Astrocyte (in vitro differentiated cells and primary cell): ENCODE measurements around the gene SETDB2. TPM values are rescaled to one million over a fixed set of nuclear protein-coding genes. Genes with fewer than 3 reads are reported as not detected.
A peak's percentile ranks its signal among the peaks of the same experiment; 100 is the strongest.

Experiments used
- DNase-seq: peaks from one replicate; pipeline ENCODE4 v3.0.0-alpha.2; 2010; ENCODE audit warnings: low read depth
- FAIRE-seq: peaks from 2 replicates; lab custom pipeline; 2011; peaks lifted over from hg19 to GRCh38; lab: Jason Lieb, UNC
- H2AFZ ChIP-seq: 2 replicates; pipeline ENCODE4 v1.6.0; 2012; ENCODE audit warnings: low read depth, low read length, inconsistent platforms
- H3K27ac ChIP-seq: 2 replicates; pipeline ENCODE4 v1.5.1; 2011; ENCODE audit warnings: low read depth, low read length, inconsistent platforms
- H3K27me3 ChIP-seq: 2 replicates; pipeline ENCODE4 v1.6.0; 2011; ENCODE audit warnings: low read length, inconsistent platforms; ENCODE audit not compliant: insufficient read depth
- H3K36me3 ChIP-seq: 2 replicates; pipeline ENCODE4 v1.5.1; 2011; ENCODE audit warnings: low read length, inconsistent platforms; ENCODE audit not compliant: insufficient read depth
- H3K4me1 ChIP-seq: 2 replicates; pipeline ENCODE4 v1.5.1; 2011; ENCODE audit warnings: low read length, inconsistent platforms; ENCODE audit not compliant: insufficient read depth
- H3K4me2 ChIP-seq: 2 replicates; pipeline ENCODE4 v1.6.0; 2012; ENCODE audit warnings: low read length, inconsistent platforms
- H3K4me3 ChIP-seq: 2 replicates; pipeline ENCODE4 v1.5.1; 2011; ENCODE audit warnings: low read depth, mild to moderate bottlenecking, low read length, inconsistent platforms; ENCODE audit not compliant: insufficient read depth
- H3K79me2 ChIP-seq: 2 replicates; pipeline ENCODE4 v1.6.0; 2012; ENCODE audit warnings: mild to moderate bottlenecking, low read length, inconsistent platforms; ENCODE audit not compliant: insufficient read depth
- H3K9ac ChIP-seq: 2 replicates; pipeline ENCODE4 v1.6.0; 2012; ENCODE audit warnings: mild to moderate bottlenecking, low read length, inconsistent platforms
- H3K9me3 ChIP-seq: 2 replicates; pipeline ENCODE4 v1.5.1; 2012; ENCODE audit warnings: low read depth, mild to moderate bottlenecking, low read length, inconsistent platforms; ENCODE audit not compliant: insufficient read depth
- H4K20me1 ChIP-seq: 2 replicates; pipeline ENCODE4 v1.6.0; 2012; ENCODE audit warnings: low read length, inconsistent platforms; ENCODE audit not compliant: insufficient read depth
- H3K27ac Mint-ChIP-seq: one replicate; pipeline ENCODE4 v1.8.0; 2021; ENCODE audit warnings: mild to moderate bottlenecking, mixed read lengths; ENCODE audit not compliant: unreplicated experiment
- H3K27me3 Mint-ChIP-seq: one replicate; pipeline ENCODE4 v1.8.0; 2021; ENCODE audit warnings: low read depth, mixed read lengths; ENCODE audit not compliant: unreplicated experiment
- H3K36me3 Mint-ChIP-seq: one replicate; pipeline ENCODE4 v1.8.0; 2021; ENCODE audit warnings: low read depth, mixed read lengths; ENCODE audit not compliant: unreplicated experiment
- H3K4me1 Mint-ChIP-seq: one replicate; pipeline ENCODE4 v1.8.0; 2021; ENCODE audit warnings: low read depth, mixed read lengths; ENCODE audit not compliant: unreplicated experiment
- H3K4me3 Mint-ChIP-seq: one replicate; pipeline ENCODE4 v1.8.0; 2021; ENCODE audit warnings: mild to moderate bottlenecking, moderate library complexity, mixed read lengths; ENCODE audit not compliant: unreplicated experiment
- H3K9me3 Mint-ChIP-seq: one replicate; pipeline ENCODE4 v1.8.0; 2021; ENCODE audit warnings: mild to moderate bottlenecking, mixed read lengths; ENCODE audit not compliant: unreplicated experiment
- EZH2 ChIP-seq: IDR thresholded peaks from 2 replicates; pipeline ENCODE4 v1.6.1; 2012; ENCODE audit warnings: mild to moderate bottlenecking, low read length, inconsistent platforms; ENCODE audit not compliant: insufficient read depth
- total RNA-seq: library from RNA; stranded (reverse); gene quantifications from 2 replicates; pipeline ENCODE4 v1.2.1, GENCODE V29; 2021
- TF ChIP-seq, protein P1 (sequence below): IDR thresholded peaks from 2 replicates; pipeline ENCODE4 v1.5.1; 2011; ENCODE audit warnings: low read depth, mild to moderate bottlenecking, inconsistent platforms, low read length, moderate library complexity; ENCODE audit not compliant: insufficient read depth

Gene SETDB2
- total RNA-seq, 1 donor from 2014 or later: 5.8 TPM

DNA sequence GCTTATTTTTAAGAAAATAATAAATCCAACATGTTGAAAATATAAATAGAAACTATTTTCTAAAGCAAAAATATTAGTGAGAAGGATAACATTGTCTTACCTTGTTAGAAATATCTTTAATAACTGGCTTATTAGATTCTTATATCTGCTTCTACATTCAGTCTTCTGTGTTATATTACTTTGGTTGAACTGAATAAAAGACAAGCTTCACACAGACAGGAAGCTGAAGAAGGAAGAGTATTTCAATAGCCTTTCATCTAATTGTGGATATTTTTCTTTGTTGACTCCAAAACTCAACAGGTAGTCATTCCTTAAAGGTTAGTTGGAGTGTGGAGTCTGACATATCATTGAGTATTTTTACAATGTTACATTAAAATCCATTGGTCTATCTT, 10.9 kb downstream of the SETDB2 start:
- H3K4me1 Mint-ChIP-seq: peaks cover 4% of the 10 kb centered on the region
- FAIRE-seq: no peak

DNA sequence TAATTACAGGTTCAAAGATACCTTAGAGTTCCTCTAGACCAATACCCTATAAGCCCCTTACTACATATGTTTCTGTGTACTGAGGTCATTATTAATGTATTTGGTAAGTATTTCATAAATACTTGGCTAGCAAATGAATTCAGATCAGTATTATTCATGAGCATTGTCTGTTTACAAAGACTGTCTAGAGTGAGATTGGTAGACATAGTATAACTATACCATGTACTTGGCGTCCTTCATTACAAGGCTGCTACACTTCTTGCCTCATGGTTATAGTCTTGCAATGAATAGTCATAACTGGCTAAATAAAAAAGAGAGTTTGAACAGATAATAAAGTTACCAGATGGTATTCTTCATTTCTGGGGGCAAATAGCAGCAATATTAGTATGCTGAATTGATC, 12.1 kb downstream of the SETDB2 start:
- Histone ChIP-seq H3K4me2 (no peak overlapping the region), H3K79me2 (no peaks in the 10 kb centered on the region), H3K9me3 (no peaks in the 10 kb centered on the region), H3K27me3 (no peaks in the 10 kb centered on the region), H3K4me3 (no peak overlapping the region), H3K9ac (no peak overlapping the region), H3K4me1 (no peaks in the 10 kb centered on the region), H2AFZ (no peak overlapping the region), H3K36me3 (no peaks in the 10 kb centered on the region), H4K20me1 (no peaks in the 10 kb centered on the region), H3K27ac (no peak overlapping the region)
- peaks cover 3% of the 10 kb centered on the region for H3K36me3 Mint-ChIP-seq
- FAIRE-seq (no peak), DNase-seq (no peak)
- TF ChIP-seq EZH2: no peak
- TF ChIP-seq, protein P1, sequence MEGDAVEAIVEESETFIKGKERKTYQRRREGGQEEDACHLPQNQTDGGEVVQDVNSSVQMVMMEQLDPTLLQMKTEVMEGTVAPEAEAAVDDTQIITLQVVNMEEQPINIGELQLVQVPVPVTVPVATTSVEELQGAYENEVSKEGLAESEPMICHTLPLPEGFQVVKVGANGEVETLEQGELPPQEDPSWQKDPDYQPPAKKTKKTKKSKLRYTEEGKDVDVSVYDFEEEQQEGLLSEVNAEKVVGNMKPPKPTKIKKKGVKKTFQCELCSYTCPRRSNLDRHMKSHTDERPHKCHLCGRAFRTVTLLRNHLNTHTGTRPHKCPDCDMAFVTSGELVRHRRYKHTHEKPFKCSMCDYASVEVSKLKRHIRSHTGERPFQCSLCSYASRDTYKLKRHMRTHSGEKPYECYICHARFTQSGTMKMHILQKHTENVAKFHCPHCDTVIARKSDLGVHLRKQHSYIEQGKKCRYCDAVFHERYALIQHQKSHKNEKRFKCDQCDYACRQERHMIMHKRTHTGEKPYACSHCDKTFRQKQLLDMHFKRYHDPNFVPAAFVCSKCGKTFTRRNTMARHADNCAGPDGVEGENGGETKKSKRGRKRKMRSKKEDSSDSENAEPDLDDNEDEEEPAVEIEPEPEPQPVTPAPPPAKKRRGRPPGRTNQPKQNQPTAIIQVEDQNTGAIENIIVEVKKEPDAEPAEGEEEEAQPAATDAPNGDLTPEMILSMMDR: no peak
- H3K4me3 Mint-ChIP-seq: no peak overlapping the region
- no peaks in the 10 kb centered on the region for H3K9me3 Mint-ChIP-seq
- H3K27me3 Mint-ChIP-seq: no peaks in the 10 kb centered on the region
- peaks cover 4% of the 10 kb centered on the region for H3K4me1 Mint-ChIP-seq
- H3K27ac Mint-ChIP-seq: no peak overlapping the region

More for the DNA sequence above, 10.9 kb downstream of the SETDB2 start:
- no peaks in the 10 kb centered on the region for H3K4me1 ChIP-seq
- H3K4me3 Mint-ChIP-seq: no peak overlapping the region
- TF ChIP-seq, protein P1: no peak
- H3K4me2 ChIP-seq: no peak overlapping the region
- no peaks in the 10 kb centered on the region for H3K27me3 ChIP-seq
- H3K36me3 Mint-ChIP-seq: peaks cover 2% of the 10 kb centered on the region
- no peak overlapping the region for H3K4me3 ChIP-seq
- H3K36me3 ChIP-seq: no peaks in the 10 kb centered on the region
- no peak for DNase-seq
- no peaks in the 10 kb centered on the region for H3K27me3 Mint-ChIP-seq
- no peak overlapping the region for H3K9ac ChIP-seq
- no peaks in the 10 kb centered on the region for H3K9me3 Mint-ChIP-seq
- no peaks in the 10 kb centered on the region for H4K20me1 ChIP-seq
- no peak overlapping the region for H3K27ac Mint-ChIP-seq
- peaks cover 2% of the 10 kb centered on the region for H3K79me2 ChIP-seq
- H3K27ac ChIP-seq: no peak overlapping the region
- H2AFZ ChIP-seq: no peak overlapping the region
- no peaks in the 10 kb centered on the region for H3K9me3 ChIP-seq

DNA sequence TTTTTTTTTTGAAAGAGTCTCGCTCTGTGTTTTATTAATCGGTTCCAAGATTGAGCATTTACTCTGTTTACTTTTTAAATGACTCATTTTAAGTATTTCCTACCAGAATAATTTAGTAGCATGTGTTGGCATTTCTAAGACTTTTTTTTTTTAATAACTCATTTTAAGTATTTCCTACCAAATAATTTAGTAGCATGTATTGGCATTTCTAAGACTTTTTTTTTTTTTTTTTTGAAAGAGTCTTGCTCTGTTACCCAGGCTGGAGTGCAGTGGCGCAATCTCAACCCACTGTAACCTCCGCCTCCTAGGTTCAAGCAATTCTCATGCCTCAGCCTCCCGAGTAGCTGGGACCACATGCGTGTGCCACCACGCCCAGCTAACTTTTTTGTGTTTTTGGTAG, 13.1 kb downstream of the SETDB2 start:
- no peak overlapping the region for H3K4me2 ChIP-seq
- peak; percentile 45 for DNase-seq

More for the DNA sequence above, 13.1 kb downstream of the SETDB2 start:
- Histone ChIP-seq H3K4me3 (no peak overlapping the region), H3K9me3 (no peaks in the 10 kb centered on the region), H3K4me1 (no peaks in the 10 kb centered on the region), H4K20me1 (no peaks in the 10 kb centered on the region), H3K79me2 (no peaks in the 10 kb centered on the region), H3K36me3 (peaks cover 5% of the 10 kb centered on the region), H2AFZ (no peak overlapping the region), H3K9ac (no peak overlapping the region), H3K27ac (no peak overlapping the region), H3K27me3 (no peaks in the 10 kb centered on the region)
- Mint-ChIP-seq H3K27ac (no peak overlapping the region), H3K4me1 (peaks cover 4% of the 10 kb centered on the region), H3K27me3 (no peaks in the 10 kb centered on the region), H3K9me3 (no peaks in the 10 kb centered on the region), H3K36me3 (peaks cover 13% of the 10 kb centered on the region), H3K4me3 (no peak overlapping the region)
- FAIRE-seq: no peak
- TF ChIP-seq EZH2: no peak
- TF ChIP-seq, protein P1: no peak
